A549 (cell line): ENCODE data around the gene TTC8. TPM values are rescaled to one million over a fixed set of nuclear protein-coding genes. Genes with fewer than 3 reads are reported as not detected.

Experiments used
- ATAC-seq, 2 experiments: fragments of 200-7000 bp in 1 of 2; fragments of >200 bp in 1 of 2; cut with Nextera tagmentation in 1 of 2; cut with Tn5 transposase in 1 of 2; 3 replicates each; pipeline versions ENCODE4 v1.8.0 to v1.9.1; 2018 to 2020; ENCODE audit warnings: mild to moderate bottlenecking in 1 of 2, moderate library complexity in 1 of 2
- CTCF ChIA-PET: fragments of 300-600 bp; sonication (Branson Sonifier 250); formaldehyde crosslinking; extraction: SDS; loops from one replicate; lab custom pipeline; 2021; ENCODE audit warnings: antibody characterized with exemption, inconsistent platforms; lab: Yijun Ruan, JAX
- POLR2A ChIA-PET: fragments of 350-600 bp; formaldehyde crosslinking; extraction: SDS; loops from one replicate; lab custom pipeline; 2021; ENCODE audit warnings: antibody characterized with exemption, inconsistent platforms; lab: Yijun Ruan, JAX
- DNase-seq, 2 experiments: peaks; one replicate each; pipeline versions ENCODE4 v3.0.0 to v3.0.0-alpha.2; 2011 to 2016; ENCODE audit warnings: low read depth in 1 of 2, low spot score in 1 of 2
- FAIRE-seq: peaks from 2 replicates; lab custom pipeline; 2011; peaks lifted over from hg19 to GRCh38; lab: Jason Lieb, UNC
- H3K27ac ChIP-seq, 2 experiments: fragments of >200 bp; sonication (Bioruptor Twin); formaldehyde crosslinking; 3 replicates each; pipeline ENCODE4 v1.5.1; 2016 to 2017
- H3K4me1 ChIP-seq: fragments of >200 bp; sonication (Bioruptor Twin); formaldehyde crosslinking; 3 replicates; pipeline ENCODE4 v1.6.1; 2016
- H3K4me2 ChIP-seq: fragments of >200 bp; sonication (Bioruptor Twin); formaldehyde crosslinking; 3 replicates; pipeline ENCODE4 v1.6.1; 2016
- H3K4me3 ChIP-seq: fragments of >200 bp; sonication (Bioruptor Twin); formaldehyde crosslinking; 3 replicates; pipeline ENCODE4 v1.5.1; 2016
- H3K9me3 ChIP-seq: fragments of >200 bp; sonication (Bioruptor Twin); formaldehyde crosslinking; 3 replicates; pipeline ENCODE4 v1.6.1; 2016
- CBX8 ChIP-seq: fragments of 200-600 bp; sonication (generic); IDR thresholded peaks from 2 replicates; pipeline ENCODE4 v1.6.1; 2016
- CEBPB ChIP-seq, 2 experiments: fragments of >200 bp in 1 of 2; sonication (Bioruptor Twin) in 1 of 2; formaldehyde crosslinking in 1 of 2; IDR thresholded peaks; 2 replicates each; pipeline ENCODE4 v1.6.1; 2012 to 2016
- EHF ChIP-seq: fragments of 250-450 bp; sonication (Bioruptor Pico); IDR thresholded peaks from 2 replicates; pipeline ENCODE4 v1.5.0; 2020; ENCODE audit warnings: mild to moderate bottlenecking
- GATA3 ChIP-seq: IDR thresholded peaks from 2 replicates; pipeline ENCODE4 v1.6.1; 2012; ENCODE audit warnings: borderline replicate concordance
- HEYL ChIP-seq: fragments of 250-450 bp; sonication (Bioruptor Pico); IDR thresholded peaks from 2 replicates; pipeline ENCODE4 v1.8.0; 2021; ENCODE audit warnings: mild to moderate bottlenecking, moderate library complexity
- HOXB13 ChIP-seq: fragments of 250-450 bp; sonication (Bioruptor Pico); IDR thresholded peaks from 2 replicates; pipeline ENCODE4 v1.5.0; 2020; ENCODE audit warnings: low read depth, mild to moderate bottlenecking, moderate library complexity
- JUN ChIP-seq, 2 experiments: fragments of >200 bp; sonication (Bioruptor Twin); formaldehyde crosslinking; IDR thresholded peaks; 2 replicates in 1 of 2; 3 replicates in 1 of 2; pipeline ENCODE4 v1.6.1; 2016 to 2017
- JUNB ChIP-seq: fragments of >200 bp; sonication (Bioruptor Twin); formaldehyde crosslinking; IDR thresholded peaks from 2 replicates; pipeline ENCODE4 v1.6.1; 2016
- KDM1A ChIP-seq: fragments of 200-600 bp; sonication (generic); IDR thresholded peaks from 2 replicates; pipeline ENCODE4 v1.6.1; 2016; ENCODE audit warnings: low read depth, mild to moderate bottlenecking
- MAFK ChIP-seq: fragments of 450-650 bp; IDR thresholded peaks from 2 replicates; pipeline ENCODE4 v1.6.1; 2014; ENCODE audit not compliant: partially characterized antibody
- MYC ChIP-seq: IDR thresholded peaks from 2 replicates; pipeline ENCODE4 v1.6.1; 2012; ENCODE audit warnings: mild to moderate bottlenecking, inconsistent platforms, low read length, improper control_type of control experiment, borderline replicate concordance
- NR3C1 ChIP-seq: fragments of >200 bp; sonication (Bioruptor Twin); formaldehyde crosslinking; IDR thresholded peaks from 3 replicates; pipeline ENCODE4 v1.6.1; 2017
- PHF8 ChIP-seq: fragments of 200-600 bp; sonication (generic); IDR thresholded peaks from 2 replicates; pipeline ENCODE4 v1.6.1; 2016; ENCODE audit warnings: low read depth, mild to moderate bottlenecking, antibody characterized with exemption, moderate library complexity, borderline replicate concordance
- POLR2AphosphoS2 ChIP-seq: conservative IDR thresholded peaks from 2 replicates; pipeline ENCODE4 v1.6.1; 2012; ENCODE audit warnings: low read length, improper control_type of control experiment, inconsistent platforms
- RARB ChIP-seq: fragments of 250-450 bp; sonication (Bioruptor Pico); IDR thresholded peaks from 2 replicates; pipeline ENCODE4 v1.8.0; 2021; ENCODE audit warnings: mild to moderate bottlenecking, moderate library complexity
- RNF2 ChIP-seq: fragments of 200-600 bp; sonication (generic); IDR thresholded peaks from 2 replicates; pipeline ENCODE4 v1.6.1; 2016; ENCODE audit warnings: low read depth, mild to moderate bottlenecking, antibody characterized with exemption, moderate library complexity, borderline replicate concordance
- SREBF2 ChIP-seq: fragments of 450-650 bp; IDR thresholded peaks from 2 replicates; pipeline ENCODE4 v1.6.1; 2014; ENCODE audit warnings: mild to moderate bottlenecking, moderate library complexity
- ZC3H11A ChIP-seq: fragments of 450-650 bp; IDR thresholded peaks from 2 replicates; pipeline ENCODE4 v1.6.1; 2014; ENCODE audit warnings: antibody characterized with exemption, mild to moderate bottlenecking
- ZFP36 ChIP-seq: fragments of 450-650 bp; IDR thresholded peaks from 2 replicates; pipeline ENCODE4 v1.6.1; 2014; ENCODE audit warnings: borderline replicate concordance; ENCODE audit not compliant: partially characterized antibody
- ZNF302 ChIP-seq: fragments of 250-450 bp; sonication (Bioruptor Pico); IDR thresholded peaks from 2 replicates; pipeline ENCODE4 v1.9.0; 2021; ENCODE audit warnings: inconsistent platforms, mild to moderate bottlenecking, moderate library complexity
- ZSCAN20 ChIP-seq: fragments of 250-450 bp; sonication (Bioruptor Pico); IDR thresholded peaks from 2 replicates; pipeline ENCODE4 v1.8.0; 2022; ENCODE audit warnings: mild to moderate bottlenecking, moderate library complexity
- WGBS: methylation state at CpG from one replicate; pipeline ENCODE4 v1.1.6; 2017; ENCODE audit errors: missing lambda C conversion rate; 5-methylcytosine and 5-hydroxymethylcytosine counted together
- polyA plus RNA-seq, 4 experiments: library from polyadenylated mRNA; depleted of rRNA in 3 of 4; stranded (reverse); fragments of >200 nt; fragmentation: RNase III in 1 of 4; extraction: RNeasy Plus Mini Kit Qiagen cat#74134 plus additional on column Dnase treatment in 1 of 4; gene quantifications; 2 replicates in 3 of 4; 3 replicates in 1 of 4; pipeline ENCODE4 v1.2.3, GENCODE V29; 2011 to 2017
- TF ChIP-seq, protein P1 (sequence below): fragments of 250-450 bp; sonication (Bioruptor Pico); IDR thresholded peaks from 2 replicates; pipeline ENCODE4 v1.5.0; 2021; ENCODE audit warnings: mild to moderate bottlenecking, moderate library complexity, borderline replicate concordance
- TF ChIP-seq, protein P2 (sequence below): IDR thresholded peaks from 2 replicates; pipeline ENCODE4 v1.6.1; 2012
- TF ChIP-seq, protein P3 (sequence below): fragments of 250-450 bp; sonication (Bioruptor Pico); IDR thresholded peaks from 2 replicates; pipeline ENCODE4 v1.5.0; 2020; ENCODE audit warnings: low read depth, mild to moderate bottlenecking, moderate library complexity
- TF ChIP-seq, protein P4 (sequence below): fragments of >200 bp; sonication (Bioruptor Twin); formaldehyde crosslinking; IDR thresholded peaks from 3 replicates; pipeline ENCODE4 v1.5.1; 2016

TTC8 gene
- polyA plus RNA-seq, 2 of the 4 experiments (the other 2 are of a cell fraction), result 36.6 to 56.8 TPM

DNA sequence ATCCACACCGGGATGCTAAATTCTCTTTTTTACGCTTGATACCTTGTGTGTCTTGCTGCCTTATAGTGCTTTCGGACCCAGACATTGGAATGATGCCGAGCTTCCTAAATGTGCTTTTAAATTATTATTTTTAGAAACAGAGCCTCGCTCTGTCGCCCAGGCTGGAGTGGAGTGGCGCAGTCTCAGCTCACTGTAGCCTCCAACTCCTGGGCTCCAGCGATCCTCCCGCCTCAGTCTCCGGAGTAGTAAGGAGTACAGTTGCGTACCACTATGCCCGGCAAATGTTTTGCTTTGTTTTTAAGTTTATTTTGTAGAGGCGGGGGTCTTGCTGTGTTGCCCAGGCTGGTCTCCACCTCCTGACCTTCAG is 31.2 kb upstream of the TTC8 start:
- DNase-seq (no peak), FAIRE-seq (no peak), ATAC-seq (peak in 1 of 2 experiments; percentile 34; a peak in 3 of 6 replicates)
- Histone ChIP-seq H3K4me1 (0 out of 3 replicates have a peak, but pooled peaks cover 5% of the 10 kb centered on the region), H3K4me2 (peak overlapping the region; percentile 74), H3K27ac (peak overlapping the region; percentile 62 to 81), H3K4me3 (peak overlapping the region; percentile 62), H3K9me3 (no peaks in the 10 kb centered on the region)
- TF ChIP-seq CEBPB (IDR thresholded peaks at IDR 0.05) (no peak), ZFP36 (no peak), JUNB (no peak), EHF (CRISPR knock-in tag) (no peak), MYC (no peak), PHF8 (no peak), CBX8 (no peak), NR3C1 (no peak), ZC3H11A (no peak), JUN (IDR thresholded peaks at IDR 0.05) (no peak; a peak in 1 of 5 replicates), GATA3 (no peak), POLR2AphosphoS2 (no peak), HOXB13 (CRISPR knock-in tag) (no peak), KDM1A (no peak)
- ChIA-PET POLR2A (interaction anchor here (1.6 kb wide), 1 partner anchor 31 kb away, joined by 12 read pairs; the partner anchor contains the start of gene TTC8), CTCF (interaction anchor here (0.8 to 2.4 kb wide), 17 partner anchors 13 to 229 kb away, joined by 3 to 19 read pairs (median 4); partner anchors contain the start of gene TTC8)
- 64% methylated on average over 13 of the region's 13 CpGs for WGBS

DNA sequence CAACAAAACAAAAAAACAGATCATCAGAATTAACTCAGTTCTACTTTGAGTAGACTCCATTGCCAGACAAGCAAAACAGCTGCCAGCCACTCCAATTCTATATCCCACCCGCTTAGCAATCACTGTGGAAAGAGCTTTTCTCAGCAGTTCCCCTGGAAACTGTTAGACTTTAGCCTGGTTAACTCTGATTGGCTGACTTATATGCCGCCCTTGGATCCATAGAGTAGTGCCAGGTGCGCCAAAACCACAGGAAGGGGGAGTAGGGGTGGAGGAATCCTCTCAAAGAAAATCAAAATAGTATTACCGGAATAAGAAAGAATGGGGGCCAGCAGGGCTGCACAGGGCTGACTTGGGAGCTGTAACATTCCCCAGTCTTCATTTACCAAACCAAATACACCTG is 26.3 kb upstream of the TTC8 start:
- H3K4me1 ChIP-seq, result 0 out of 3 replicates have a peak, but pooled peaks cover 5% of the 10 kb centered on the region
- CTCF ChIA-PET, result no interaction called here
- ATAC-seq (peak in 1 of 2 experiments; percentile 24; a peak in 2 of 6 replicates), DNase-seq (no peak), FAIRE-seq (no peak)
- no peak for TF ChIP-seq ZSCAN20 (CRISPR knock-in tag)
- no peak for TF ChIP-seq SREBF2
- no peak for TF ChIP-seq JUN (IDR thresholded peaks at IDR 0.05)
- TF ChIP-seq PHF8, result no peak
- TF ChIP-seq, protein P1, sequence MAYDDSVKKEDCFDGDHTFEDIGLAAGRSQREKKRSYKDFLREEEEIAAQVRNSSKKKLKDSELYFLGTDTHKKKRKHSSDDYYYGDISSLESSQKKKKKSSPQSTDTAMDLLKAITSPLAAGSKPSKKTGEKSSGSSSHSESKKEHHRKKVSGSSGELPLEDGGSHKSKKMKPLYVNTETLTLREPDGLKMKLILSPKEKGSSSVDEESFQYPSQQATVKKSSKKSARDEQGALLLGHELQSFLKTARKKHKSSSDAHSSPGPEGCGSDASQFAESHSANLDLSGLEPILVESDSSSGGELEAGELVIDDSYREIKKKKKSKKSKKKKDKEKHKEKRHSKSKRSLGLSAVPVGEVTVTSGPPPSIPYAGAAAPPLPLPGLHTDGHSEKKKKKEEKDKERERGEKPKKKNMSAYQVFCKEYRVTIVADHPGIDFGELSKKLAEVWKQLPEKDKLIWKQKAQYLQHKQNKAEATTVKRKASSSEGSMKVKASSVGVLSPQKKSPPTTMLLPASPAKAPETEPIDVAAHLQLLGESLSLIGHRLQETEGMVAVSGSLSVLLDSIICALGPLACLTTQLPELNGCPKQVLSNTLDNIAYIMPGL, result no peak
- no peak for TF ChIP-seq ZNF302
- no peak for TF ChIP-seq KDM1A
- TF ChIP-seq, protein P2, sequence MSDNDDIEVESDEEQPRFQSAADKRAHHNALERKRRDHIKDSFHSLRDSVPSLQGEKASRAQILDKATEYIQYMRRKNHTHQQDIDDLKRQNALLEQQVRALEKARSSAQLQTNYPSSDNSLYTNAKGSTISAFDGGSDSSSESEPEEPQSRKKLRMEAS, result no peak
- TF ChIP-seq GATA3, result no peak
- TF ChIP-seq NR3C1, result no peak
- no peak for TF ChIP-seq HEYL (CRISPR knock-in tag)
- TF ChIP-seq RNF2, result no peak
- TF ChIP-seq, protein P3, sequence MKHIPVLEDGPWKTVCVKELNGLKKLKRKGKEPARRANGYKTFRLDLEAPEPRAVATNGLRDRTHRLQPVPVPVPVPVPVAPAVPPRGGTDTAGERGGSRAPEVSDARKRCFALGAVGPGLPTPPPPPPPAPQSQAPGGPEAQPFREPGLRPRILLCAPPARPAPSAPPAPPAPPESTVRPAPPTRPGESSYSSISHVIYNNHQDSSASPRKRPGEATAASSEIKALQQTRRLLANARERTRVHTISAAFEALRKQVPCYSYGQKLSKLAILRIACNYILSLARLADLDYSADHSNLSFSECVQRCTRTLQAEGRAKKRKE (CRISPR knock-in tag), result no peak
- WGBS, result 29% methylated on average over 4 of the region's 4 CpGs
- POLR2A ChIA-PET, result no interaction called here
- H3K9me3 ChIP-seq, result no peaks in the 10 kb centered on the region
- no peak overlapping the region for H3K27ac ChIP-seq
- H3K4me3 ChIP-seq, result no peak overlapping the region
- H3K4me2 ChIP-seq, result no peak overlapping the region

DNA sequence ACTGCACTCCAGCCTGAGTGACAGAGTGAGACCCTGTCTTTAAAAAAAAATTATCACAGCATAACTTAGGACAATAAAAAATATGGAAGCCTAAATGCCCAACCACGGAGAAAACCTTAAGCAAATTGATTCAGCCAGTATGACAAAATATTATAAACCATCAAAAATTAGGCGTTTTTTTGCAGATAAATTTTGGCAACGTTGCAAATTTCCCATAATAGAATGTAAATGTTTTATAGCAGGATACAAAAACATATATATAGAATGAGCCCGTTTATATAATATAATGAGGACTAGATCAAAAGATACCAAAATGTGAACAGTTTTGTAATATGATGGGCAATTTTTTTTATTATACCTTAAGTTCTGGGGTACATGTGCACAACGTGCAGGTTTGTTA is 24.9 kb upstream of the TTC8 start:
- ChIA-PET CTCF (no interaction called here), POLR2A (no interaction called here)
- H3K4me1 ChIP-seq, result no peaks in the 10 kb centered on the region
- H3K9me3 ChIP-seq, result no peaks in the 10 kb centered on the region
- no peak for ATAC-seq
- H3K4me3 ChIP-seq, result no peak overlapping the region
- TF ChIP-seq RARB (CRISPR knock-in tag) (no peak), MAFK (peak; percentile 44), HEYL (CRISPR knock-in tag) (no peak)
- TF ChIP-seq, protein P4, sequence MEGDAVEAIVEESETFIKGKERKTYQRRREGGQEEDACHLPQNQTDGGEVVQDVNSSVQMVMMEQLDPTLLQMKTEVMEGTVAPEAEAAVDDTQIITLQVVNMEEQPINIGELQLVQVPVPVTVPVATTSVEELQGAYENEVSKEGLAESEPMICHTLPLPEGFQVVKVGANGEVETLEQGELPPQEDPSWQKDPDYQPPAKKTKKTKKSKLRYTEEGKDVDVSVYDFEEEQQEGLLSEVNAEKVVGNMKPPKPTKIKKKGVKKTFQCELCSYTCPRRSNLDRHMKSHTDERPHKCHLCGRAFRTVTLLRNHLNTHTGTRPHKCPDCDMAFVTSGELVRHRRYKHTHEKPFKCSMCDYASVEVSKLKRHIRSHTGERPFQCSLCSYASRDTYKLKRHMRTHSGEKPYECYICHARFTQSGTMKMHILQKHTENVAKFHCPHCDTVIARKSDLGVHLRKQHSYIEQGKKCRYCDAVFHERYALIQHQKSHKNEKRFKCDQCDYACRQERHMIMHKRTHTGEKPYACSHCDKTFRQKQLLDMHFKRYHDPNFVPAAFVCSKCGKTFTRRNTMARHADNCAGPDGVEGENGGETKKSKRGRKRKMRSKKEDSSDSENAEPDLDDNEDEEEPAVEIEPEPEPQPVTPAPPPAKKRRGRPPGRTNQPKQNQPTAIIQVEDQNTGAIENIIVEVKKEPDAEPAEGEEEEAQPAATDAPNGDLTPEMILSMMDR, result no peak
- 19% methylated on average over 5 of the region's 5 CpGs for WGBS
- FAIRE-seq, result no peak
- DNase-seq, result no peak
- no peak overlapping the region for H3K27ac ChIP-seq
- no peak overlapping the region for H3K4me2 ChIP-seq
